GM21786 (cell line): ENCODE data around the gene SLC9A9.
A peak's percentile ranks its signal among the peaks of the same experiment; 100 is the strongest.
"Not testable (repeated sequence)": the region's sequence is repeated elsewhere in the genome, so short reads cannot be mapped to it uniquely, and the experiment has no call there.

Source experiments
- ATAC-seq: cut with Tn5 transposase; IDR thresholded peaks from one replicate; pipeline ENCODE4 v1.9.1; 2021; ENCODE audit not compliant: unreplicated experiment

The SLC9A9 gene

GRCh38 chr3:143699424-143699823 is 148.8 kb downstream of the SLC9A9 start:
- ATAC-seq: no peak

DNA sequence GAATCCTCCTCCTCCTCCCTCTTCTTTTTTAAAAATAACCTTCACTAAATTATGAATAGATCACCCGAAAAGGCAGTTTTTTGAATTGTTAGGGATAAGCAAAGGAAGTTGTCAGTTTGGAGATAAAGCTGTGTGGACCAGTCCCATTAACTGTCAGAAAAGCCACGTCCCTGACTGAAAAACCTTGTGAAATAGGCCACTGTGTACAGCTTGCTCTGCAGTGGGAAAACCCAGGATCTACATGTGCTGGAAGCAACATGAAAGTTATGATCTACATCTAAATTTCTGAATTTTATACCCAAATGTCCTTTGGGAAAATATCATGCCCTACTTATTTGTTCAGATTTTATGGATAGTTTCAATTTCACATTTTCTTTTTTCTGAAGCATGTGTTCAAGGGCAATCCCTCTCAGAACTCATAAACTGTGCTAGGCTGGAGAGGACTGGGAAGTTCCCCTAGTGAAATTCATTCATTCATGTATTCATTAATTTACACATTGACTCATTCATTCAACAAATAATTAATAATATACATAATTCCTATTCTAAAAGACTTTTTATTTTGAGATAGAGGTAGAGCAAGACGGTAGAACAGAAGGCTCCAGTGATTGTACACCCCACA is 149.5 kb downstream of the SLC9A9 start:
- ATAC-seq: no peak

DNA sequence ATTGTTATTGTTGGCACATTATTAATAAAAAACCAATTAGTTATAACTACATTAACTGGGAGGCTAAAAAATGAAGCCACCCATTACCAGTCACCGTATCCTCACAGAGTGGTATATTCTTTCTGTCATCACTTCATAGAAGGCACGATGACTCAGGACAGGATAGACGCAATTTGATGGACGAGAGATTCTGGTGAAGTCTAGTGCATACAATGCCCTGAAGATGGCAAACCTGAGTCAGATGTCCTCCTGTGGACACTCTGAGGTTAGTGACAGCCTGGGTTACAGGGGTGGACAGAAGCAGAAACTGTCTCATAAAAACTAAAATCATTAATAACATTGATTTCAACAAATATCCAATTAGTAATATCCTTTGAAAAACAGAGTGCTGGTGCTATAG is 150.3 kb downstream of the SLC9A9 start:
- ATAC-seq: no peak

GRCh38 chr3:143695333-143695732 is 152.9 kb downstream of the SLC9A9 start:
- not testable (repeated sequence) for ATAC-seq

- ATAC-seq: no peak
Measured at GRCh38 chr3:143693506-143693905, 154.8 kb downstream of the SLC9A9 start.

DNA sequence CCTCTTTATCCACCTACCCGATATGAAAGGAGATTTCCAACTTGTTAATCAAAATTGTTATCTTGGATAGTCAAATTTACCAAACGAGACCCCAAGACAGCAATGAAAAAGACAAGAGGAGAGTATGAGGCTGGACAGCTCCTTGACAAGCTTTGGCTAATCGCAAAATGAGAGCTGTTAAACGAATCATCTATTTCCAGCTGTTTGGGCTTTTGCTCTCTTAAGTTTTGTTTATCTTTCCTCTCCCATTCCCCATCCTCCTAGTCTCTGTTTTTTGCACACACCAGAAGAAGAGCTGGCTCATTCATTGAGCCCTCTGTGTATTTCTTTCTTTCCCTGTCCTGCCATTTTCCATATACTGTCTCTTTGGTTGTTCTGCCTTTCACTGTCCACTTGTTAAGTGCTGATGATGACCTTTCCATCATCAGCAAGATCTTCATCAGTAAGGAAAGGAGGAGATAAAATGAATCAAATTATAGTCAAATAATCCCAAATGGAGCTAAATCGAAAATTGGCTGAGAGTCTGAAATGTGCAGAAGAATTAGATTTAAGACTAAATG is 161.6 kb downstream of the SLC9A9 start:
- ATAC-seq: no peak

GRCh38 chr3:143685491-143685890 is 162.8 kb downstream of the SLC9A9 start:
- no peak for ATAC-seq

DNA sequence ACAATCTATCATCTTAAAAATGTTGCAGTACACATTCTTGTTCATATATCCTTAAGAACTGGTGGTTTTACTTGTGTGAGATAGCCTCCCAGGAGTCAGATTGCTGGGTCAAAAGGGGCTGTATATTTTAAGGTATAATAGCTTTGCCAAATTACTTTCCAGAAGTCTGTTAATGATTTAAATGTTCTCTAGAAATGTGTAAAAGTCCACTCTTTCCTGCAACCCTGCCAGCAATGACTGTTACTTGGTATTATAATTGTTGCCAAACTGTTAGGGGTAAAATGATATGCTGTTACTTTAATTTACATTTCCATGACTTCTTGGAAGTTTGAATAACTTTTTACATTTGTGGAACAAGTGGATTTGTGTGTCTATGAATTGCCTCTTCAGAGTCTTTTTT is 170.8 kb downstream of the SLC9A9 start:
- ATAC-seq: no peak

GRCh38 chr3:143676747-143677146 is 171.5 kb downstream of the SLC9A9 start:
- no peak for ATAC-seq

- no peak for ATAC-seq
Measured at GRCh38 chr3:143676021-143676420, 172.2 kb downstream of the SLC9A9 start.

GRCh38 chr3:143674100-143674968 is 173.9 kb downstream of the SLC9A9 start:
- ATAC-seq: peak; percentile 70

DNA sequence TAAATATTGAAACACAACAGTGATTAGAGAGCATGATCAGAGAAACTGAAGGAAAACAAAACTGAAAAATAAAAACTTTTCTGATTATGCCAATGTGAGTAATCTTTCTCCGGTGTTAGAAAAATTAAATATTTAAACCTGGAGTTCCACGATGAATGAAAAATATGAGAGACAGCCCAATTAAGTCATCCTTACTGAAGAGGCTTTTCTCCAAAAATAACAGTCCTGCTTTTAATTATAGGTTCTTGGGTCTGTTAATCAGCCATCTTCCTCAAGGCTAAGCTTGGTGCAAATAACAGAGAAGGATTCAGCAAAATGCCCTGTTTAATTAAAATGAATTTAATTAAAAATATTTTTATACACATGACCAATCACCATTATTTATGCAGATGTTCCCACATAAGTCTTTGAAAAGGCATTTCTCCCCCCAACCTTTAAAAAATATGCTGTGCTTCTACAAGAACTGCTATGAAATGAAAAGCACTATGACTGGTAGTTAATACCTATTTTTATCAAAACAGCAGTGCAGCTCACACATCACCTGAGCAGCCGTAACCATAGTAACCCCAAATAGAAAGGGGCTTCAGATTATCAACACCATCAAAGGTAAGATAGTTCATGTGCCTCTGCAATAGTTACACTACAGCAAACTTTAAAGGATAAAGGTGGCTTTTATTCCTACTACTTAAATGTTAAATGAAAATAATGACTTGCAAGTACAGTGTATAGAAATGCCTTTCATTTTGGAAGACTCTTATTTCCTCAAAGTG is 175.7 kb downstream of the SLC9A9 start:
- ATAC-seq: no peak

DNA sequence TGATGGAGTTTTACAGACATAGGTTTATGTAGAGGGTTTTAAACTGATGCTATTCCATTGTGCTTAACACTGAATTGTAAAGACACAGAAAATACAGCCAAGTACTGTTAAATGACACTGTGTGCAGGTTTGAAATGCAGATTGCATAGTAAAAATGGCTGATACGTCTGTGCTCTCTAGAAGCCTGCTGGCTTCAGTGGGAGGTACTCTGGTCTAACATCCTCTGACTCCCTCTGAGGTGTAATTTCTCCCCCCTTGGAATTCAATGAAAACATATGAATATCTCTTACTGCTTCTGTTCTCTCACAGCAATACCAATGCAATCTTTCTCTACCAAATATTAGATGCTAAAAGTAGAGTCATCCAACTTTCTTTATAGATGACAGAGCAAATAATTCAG is 176.6 kb downstream of the SLC9A9 start:
- ATAC-seq: no peak

DNA sequence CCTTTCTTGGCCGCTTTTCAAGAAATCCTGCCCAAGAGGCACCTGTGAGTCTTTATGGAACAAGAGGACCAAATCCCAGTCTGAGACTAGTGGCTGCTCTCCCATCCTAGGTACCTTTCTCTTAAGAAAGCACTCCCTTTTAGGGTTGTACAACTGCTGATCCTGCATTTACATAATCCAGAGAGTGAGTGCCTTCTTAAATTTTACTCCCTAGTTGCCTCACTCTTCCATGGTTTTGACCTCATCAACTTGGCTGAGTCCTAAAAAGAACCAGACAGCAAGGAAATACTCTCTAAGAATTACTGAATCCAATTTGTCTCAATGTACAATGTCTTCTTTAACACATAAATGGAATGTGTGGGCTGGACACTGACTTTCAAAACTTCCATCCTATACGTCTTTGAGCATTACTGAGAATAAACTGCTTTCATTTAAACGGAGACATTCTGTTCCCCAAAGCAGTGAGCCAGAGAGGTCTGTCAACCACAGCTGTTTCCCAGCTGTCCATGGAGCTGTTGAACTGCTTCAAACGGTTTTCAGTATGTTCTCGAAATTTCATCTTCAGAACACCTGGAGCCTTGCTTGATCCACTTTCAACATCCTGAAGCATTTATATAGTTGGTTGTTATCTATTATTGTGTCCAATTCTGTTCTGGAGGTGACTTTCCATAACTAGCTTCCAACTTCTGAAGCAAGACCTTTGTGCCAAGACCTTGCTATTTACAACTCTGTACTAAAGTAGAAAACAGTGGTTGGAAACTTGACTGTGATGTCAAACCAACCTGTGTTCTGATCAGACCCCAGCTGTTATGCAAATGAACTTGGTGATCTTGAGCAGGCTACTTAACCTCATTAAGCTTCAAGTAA is 179.1 kb downstream of the SLC9A9 start:
- peak; percentile 89 for ATAC-seq

DNA sequence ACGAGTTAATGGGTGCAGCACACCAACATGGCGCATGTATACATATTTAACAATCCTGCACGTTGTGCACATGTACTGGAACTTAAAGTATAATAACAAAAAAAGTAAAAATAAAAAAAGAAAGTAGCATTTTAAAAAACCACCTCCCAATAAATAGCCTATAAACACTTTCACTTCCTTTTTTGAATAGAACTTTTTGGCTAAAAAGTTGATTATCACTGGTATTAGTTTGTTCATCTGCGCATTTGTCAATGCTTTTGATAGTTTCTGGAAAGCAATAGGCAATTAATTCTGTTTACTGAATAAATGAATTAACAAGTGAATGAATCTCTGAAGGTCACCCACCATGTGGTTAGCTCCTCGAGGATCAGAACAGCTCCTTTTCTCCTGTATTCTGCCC is 179.9 kb downstream of the SLC9A9 start:
- ATAC-seq: no peak

- no peak for ATAC-seq
Measured at GRCh38 chr3:143661677-143662076, 186.6 kb downstream of the SLC9A9 start.

- ATAC-seq: no peak
Measured at GRCh38 chr3:143658861-143659260, 189.4 kb downstream of the SLC9A9 start.

DNA sequence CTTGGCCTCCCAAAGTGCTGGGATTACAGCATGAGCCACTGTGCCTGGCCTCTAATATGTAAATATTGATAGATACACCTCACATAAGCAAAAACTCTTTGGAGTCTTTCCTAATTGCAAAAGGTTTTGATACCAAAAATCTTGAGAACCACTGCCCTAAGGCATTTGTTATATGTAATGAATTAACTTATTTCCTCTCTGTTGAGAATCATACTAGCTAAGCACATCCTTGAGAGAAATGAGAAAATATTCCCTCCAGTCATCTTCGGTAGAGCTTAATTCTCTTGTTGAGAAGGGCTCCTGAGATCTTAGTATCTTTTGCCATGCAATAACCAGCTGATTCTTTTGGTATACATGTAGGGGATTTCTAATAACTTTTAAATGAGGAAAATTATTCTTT is 190.2 kb downstream of the SLC9A9 start:
- ATAC-seq: no peak

- ATAC-seq: no peak
Measured at GRCh38 chr3:143657391-143657790, 190.9 kb downstream of the SLC9A9 start.

- ATAC-seq: no peak
Measured at GRCh38 chr3:143654906-143655305, 193.4 kb downstream of the SLC9A9 start.
